Smooth muscle cell of the brain vasculature (primary cell): Measurements from ENCODE around the gene SYT13.

Source experiments
- DNase-seq: peaks from one replicate; pipeline ENCODE4 v3.0.0-alpha.2; 2012; ENCODE audit warnings: low read depth, low spot score

Gene SYT13

DNA sequence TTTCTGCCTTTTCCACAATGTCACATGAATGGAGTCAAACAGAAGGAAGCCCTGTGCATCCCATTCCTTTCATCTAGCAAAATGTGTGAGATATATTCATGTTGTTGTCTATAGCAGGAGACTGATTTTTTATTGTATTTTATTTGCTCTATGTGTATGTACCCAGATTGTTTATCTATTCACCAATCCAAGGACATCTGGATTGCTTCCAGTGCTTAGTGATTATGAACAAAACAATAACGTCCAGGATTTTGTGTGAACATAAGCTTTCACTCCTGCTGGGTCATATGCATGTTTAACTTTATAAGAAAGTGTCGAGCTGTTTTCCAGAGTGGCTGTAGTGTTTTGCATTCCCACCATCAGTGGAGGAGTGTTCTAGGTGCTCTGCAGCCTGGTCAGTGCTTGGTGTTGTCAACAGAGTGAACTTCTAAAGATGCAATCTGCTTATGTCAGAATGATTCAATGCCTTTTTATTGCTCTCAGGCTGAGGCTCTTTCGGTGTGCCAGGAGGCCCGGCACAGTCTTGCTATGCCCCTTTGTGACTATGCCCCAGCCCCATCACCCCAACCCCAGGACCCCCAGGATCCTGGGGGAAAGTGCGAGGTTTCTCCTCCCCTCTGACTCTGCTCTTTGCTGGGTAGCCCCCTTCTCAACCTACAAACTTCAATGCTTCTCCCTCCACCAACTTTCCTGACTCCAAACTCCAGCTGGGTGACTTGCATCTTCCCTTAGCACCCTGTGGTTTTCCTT lies 19.9 kb upstream of the SYT13 start:
- DNase-seq, result no peak

GRCh38 chr11:45304992-45305335 lies 18.8 kb upstream of the SYT13 start:
- no peak for DNase-seq

GRCh38 chr11:45304111-45304991 lies 18.2 kb upstream of the SYT13 start:
- no peak for DNase-seq

- no peak for DNase-seq
Measured at GRCh38 chr11:45303316-45303715, 17.2 kb upstream of the SYT13 start.

GRCh38 chr11:45301537-45302246 lies 15.6 kb upstream of the SYT13 start:
- no peak for DNase-seq

DNA sequence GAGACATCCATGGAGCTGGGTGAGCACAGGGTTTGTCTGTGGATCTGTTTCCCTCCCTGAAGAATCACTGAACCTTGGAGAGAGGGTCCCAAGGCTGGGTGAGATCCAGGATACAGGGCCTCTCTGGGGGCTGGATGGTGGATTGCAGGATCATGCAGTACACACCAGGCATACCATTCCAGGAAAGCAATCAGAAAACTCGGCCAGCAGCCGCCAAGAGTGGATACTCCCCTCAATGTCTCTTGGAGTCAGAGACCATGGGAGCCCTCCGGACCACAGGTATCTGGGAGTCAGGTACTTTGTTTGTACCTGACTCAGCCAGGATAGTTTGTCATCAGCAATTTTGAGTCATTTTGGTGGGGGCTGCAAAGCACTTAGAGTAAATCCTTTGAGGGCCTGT lies 14.6 kb upstream of the SYT13 start:
- DNase-seq, result no peak

DNA sequence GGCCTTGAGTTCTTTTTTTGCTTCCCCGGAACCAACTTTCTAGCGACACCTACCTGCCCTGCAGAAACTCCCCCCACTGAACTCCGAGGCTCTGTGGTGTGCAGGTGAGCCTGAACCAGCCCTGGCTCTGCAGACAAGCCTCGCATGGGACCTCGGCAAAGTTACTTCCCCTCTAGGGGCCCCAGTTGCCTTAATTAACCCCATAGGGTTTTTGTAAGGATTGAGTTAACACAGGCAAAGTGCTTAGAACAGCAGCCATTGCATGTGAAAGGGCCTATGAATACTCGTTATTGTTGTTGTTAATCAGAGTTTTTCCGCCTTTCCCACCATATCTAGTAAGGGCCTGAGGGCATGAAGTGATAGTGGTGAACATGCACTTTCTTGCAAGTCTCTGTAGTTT lies 12.6 kb upstream of the SYT13 start:
- no peak for DNase-seq

GRCh38 chr11:45296075-45296474 lies 9.9 kb upstream of the SYT13 start:
- no peak for DNase-seq

DNA sequence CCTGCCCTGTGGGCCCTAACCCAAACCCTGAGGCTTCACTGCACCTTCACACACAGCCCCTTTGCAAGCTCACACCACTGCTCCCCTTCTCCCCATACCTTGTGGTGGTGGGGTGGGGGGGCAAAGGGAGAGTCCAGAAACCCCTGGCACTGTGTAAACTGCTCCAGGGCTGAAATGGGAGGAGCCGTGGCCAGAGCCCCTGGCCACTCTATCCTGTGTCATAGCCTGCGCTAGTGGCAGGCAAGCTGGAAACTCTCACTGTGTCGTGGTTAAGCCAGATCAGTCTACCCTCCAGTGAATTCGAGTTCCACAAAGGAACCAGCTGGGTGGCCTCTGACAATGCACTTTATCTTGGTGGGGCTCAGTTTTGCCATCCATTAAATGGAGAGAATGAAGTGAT lies 8.4 kb upstream of the SYT13 start:
- DNase-seq, result no peak

DNA sequence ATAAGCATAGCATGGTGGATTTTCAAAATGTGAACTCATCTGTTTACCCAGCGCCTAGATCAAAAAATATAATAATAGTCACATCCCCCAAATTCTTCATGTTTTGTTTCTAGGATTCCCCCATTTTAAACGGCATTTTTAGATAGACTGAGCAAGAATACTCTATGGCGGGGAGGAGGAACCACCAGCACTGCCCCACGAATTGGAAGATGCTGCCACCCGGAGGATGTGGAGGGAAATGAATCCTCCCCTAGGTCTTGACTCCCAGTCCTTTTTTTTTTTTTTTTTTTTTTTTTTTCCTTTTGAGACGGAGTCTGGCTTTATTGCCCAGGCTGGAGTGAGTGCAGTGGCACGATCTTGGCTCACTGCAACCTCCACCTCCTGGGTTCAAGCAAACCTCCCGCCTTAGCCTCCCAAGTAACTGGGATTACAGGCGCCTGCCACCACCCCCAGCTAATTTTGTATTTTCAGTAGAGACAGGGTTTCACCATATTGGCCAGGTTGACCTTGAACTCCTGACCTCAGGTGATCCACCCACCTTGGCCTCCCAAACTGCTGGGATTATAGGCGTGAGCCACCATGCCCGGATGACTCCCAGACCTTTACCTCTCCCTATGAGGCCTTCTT lies 7.5 kb upstream of the SYT13 start:
- peak; percentile 47 for DNase-seq

DNA sequence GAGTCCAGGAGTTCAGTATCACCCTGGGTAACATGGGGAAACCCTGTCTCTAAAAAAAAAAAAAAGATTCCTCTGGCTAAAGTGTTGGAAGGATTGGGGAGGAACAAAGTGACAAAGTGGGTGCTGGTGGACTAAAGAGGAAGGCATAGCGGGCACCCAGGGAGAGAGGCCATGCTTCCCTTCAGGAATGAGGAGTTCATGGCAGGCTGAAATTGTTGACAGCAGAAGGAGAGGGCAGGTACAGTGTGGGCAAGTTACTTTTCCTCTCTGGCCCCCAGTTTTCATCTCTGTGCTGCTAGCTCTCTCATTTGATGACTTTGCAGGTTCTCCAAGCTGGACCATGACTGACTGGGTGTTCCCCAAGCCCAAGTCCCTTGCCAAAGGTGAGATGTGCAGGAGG lies 4.4 kb upstream of the SYT13 start:
- no peak for DNase-seq

- no peak for DNase-seq
Measured at GRCh38 chr11:45289369-45289768, 3.2 kb upstream of the SYT13 start.

- no peak for DNase-seq
Measured at GRCh38 chr11:45288339-45288738, 2.2 kb upstream of the SYT13 start.

DNA sequence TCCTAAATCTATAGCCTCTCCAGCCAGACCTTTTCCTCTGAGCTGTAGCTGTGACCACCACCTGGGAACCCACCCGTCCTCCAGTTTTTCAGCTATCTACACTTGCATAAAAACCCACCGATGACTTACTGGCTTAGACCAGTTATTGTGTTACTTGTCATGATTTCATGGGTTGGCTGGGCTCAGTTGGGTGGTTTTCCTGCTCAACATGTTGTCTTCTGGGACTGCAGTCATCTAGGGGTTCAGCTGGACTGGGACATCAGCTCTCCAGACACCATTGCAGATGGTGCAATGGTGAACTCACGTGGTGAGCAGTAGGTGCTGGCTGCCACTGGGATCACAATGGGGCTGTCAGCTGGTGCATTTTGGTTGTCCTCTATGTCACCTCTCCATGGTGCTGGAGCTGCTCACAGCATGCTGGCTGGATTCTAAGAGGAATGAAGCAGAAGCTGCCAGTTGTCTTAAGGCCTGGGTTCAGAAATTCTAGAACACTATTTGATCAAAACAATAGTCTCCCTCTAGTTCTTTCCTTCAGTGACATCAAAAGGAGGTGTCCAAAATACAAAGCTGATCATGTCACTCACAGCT lies 1.3 kb upstream of the SYT13 start:
- DNase-seq, result no peak

DNA sequence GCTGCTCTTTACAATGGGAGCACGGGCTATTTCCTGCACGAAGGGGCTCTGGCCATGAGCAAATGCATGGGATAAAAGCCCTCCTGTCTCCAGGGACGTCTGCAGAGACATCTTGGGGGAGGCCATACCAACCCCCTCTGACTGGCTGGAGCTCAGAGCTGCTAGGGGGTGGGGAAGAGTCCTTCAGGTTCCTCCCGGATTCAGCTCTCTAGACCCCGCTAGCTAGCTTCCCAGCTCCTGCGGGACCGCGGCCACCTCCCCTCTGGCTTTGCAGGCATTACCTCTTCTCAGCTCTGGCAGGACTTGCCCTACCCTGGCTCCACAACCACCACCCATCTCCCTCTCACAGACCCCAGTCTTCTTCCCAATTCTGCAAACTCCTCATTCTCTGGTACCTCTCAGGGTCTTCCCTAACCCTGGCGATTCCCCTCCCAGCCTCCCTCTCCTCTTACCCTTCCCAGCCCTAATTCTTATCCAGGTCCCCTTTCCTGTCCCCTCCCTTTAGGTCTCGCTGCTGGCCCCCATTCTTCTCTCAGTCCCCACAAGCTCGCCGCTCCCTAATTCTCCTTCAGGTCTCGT lies 802 bp downstream of the SYT13 start:
- DNase-seq, result no peak

DNA sequence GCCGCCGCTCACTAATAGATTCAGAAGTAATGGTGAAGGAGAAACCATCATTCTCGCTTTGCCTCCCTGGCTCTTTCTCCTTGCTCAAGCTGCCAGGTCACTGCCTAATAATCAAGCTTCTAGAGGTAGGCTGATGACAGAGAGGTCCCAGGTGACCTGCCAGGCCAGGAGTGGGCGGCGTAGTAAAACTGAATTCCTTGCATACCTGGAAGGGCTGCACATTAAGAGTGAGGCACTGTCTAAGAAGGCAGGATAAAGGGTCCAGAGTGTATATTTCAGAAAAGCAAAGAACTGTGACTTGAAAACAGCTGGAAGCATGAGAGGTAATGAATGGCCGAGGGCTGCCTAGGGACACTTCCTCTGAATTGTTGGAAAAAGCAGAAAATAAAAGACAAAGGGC lies 4.1 kb downstream of the SYT13 start:
- no peak for DNase-seq

DNA sequence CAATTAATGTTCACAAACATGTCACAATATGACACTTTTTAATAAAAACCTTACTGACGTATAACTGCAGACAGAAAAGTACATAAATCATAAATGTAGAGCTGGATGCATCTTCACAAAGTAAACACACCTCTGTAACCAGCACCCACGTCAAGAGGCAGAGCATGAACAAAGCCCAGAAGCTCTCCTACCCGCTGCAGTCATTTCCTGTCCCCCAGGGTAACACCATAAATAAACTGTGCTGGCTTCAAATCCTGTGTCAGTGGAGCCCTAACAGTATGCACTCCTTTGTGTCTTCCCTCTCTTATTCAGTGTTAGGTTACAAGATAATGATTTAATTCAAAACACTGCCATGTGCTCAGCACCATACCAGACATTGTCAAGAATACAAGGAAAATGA lies 5.7 kb downstream of the SYT13 start:
- no peak for DNase-seq

GRCh38 chr11:45279645-45280044 lies 6.5 kb downstream of the SYT13 start:
- no peak for DNase-seq

DNA sequence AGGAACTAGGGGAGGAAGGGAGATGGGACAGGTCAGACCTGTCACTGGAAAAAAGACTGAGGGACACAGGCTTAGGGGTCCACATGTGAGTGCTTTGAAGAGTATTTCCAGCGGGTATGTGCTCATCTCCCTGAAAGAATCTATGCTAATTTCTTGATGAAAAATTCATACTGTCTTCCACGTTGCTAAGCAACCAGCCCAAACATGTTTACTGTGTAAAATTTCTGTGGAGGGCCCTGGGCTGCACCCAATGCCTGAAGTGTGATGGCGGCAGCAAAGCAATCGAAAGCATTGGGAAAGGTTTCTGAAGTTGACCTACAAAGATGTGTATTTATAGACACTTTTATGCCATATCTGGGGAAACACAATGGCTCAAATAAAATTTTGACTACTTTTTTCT lies 7.4 kb downstream of the SYT13 start:
- DNase-seq, result no peak

DNA sequence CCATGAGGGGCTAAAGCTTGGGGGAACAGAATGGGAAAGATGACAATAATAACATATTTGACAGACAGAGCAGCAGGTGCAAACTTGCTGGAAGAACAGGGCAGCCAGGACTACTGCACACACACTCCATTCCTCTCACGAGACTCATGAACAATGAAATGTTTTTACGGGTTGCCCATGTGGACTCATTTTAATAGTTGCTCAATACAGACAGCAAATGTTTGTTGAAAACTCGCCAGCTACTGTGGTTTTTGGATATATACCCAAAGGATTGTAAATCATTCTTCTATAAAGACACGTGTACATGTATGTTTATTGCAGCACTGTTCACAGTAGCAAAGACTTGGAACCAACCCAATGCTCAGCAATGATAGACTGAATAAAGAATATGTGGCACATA lies 10.3 kb downstream of the SYT13 start:
- DNase-seq, result no peak

GRCh38 chr11:45274206-45274605 lies 11.9 kb downstream of the SYT13 start:
- no peak for DNase-seq
